Activated T-cell treated with anti-CD3 and anti-CD28 coated beads, Interleukin-2, amount 50 U/mL, for 24 hours (primary cell): ENCODE results near the gene CCDC167.

Experiments used
- DNase-seq: peaks from one replicate; pipeline ENCODE4 v3.0.0-alpha.2; 2020
- H3K27ac Mint-ChIP-seq: 2 replicates; pipeline ENCODE4 v1.8.0; 2020; ENCODE audit warnings: mild to moderate bottlenecking, mixed read lengths
- H3K27me3 Mint-ChIP-seq: 2 replicates; pipeline ENCODE4 v1.8.0; 2020; ENCODE audit warnings: mixed read lengths
- H3K36me3 Mint-ChIP-seq: 2 replicates; pipeline ENCODE4 v1.8.0; 2020; ENCODE audit warnings: low read depth, mixed read lengths
- H3K4me1 Mint-ChIP-seq: 2 replicates; pipeline ENCODE4 v1.8.0; 2020; ENCODE audit warnings: low read depth, mixed read lengths
- H3K4me3 Mint-ChIP-seq: 2 replicates; pipeline ENCODE4 v1.8.0; 2020; ENCODE audit warnings: mild to moderate bottlenecking, moderate library complexity, mixed read lengths
- H3K9me3 Mint-ChIP-seq: 2 replicates; pipeline ENCODE4 v1.8.0; 2020; ENCODE audit warnings: mixed read lengths

Gene CCDC167

DNA sequence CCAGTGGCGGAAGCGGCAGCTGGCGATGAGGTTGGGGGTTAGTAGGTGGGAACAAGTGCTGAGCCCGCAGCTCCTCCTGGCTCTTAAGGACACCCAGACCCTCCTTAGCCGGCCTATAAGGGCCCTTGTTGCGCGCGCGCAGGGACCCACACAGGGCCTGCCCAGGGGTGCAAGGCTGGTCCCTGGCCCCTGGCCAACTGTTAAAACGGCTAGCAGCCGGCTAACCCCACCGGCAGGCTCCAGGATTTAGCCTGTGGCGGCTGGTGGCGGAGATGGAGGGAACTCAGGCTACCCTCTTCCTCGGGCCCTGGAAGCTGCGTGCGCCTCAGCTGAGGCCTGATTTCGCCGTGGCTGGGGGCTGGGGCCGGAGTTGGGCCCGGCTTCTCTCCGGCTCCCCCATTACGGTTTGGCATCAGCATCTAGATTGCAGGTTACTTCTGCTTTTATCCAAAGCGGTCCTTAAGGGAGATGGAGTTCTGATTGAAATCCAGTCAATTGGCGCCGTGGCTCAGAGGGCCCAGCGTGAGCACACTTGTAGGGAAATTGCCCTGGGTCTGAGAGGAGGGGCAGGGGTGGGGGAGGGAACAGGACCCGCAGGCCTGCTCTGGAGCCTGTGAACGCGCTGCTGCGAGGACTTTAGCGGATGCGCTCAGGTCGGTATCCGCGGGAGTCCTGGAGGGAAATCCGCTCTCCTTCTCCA, 36.9 kb upstream of the CCDC167 start:
- H3K36me3 Mint-ChIP-seq = peaks cover 2% of the 10 kb centered on the region
- H3K27me3 Mint-ChIP-seq = no peaks in the 10 kb centered on the region
- H3K27ac Mint-ChIP-seq = no peak overlapping the region
- no peak overlapping the region for H3K4me3 Mint-ChIP-seq
- no peak for DNase-seq
- H3K9me3 Mint-ChIP-seq = no peaks in the 10 kb centered on the region
- H3K4me1 Mint-ChIP-seq = peaks cover 18% of the 10 kb centered on the region

DNA sequence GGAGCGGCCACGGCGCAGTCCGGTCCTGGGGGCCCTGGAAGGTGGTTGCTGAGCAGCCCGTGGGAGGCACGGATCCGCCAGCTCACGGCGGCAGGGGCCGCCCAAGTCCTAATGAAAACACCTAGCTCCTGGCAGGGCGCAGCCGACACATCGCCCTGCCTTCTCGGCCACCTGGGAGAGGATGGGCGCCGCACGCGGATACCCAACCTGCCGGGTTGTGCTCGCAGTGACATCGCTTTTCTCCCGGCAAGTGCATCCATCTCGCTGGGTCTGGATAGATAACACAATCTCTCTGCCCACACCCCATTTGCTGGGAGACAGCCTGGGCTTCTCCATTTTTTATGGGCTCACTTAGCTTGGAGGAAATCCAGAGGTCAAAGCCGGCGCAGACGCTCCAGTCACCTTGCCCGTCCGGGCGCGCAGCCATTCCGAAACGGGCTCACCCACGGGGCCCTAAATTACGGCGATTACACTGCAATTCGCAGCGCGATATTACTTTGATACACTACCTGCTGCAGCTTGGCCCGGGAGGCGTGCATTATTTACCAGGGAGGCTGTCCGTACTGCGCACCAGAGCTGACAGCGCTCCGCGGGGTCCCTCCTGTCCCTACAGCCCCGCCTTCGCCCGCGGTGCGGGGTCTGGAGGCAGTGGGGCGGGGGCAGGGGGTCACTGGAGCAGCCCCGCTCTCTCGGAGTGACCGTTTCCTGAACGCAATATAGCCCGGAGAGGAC, 36.2 kb upstream of the CCDC167 start:
- Mint-ChIP-seq H3K9me3 (no peaks in the 10 kb centered on the region), H3K27me3 (no peaks in the 10 kb centered on the region), H3K27ac (no peak overlapping the region), H3K36me3 (peaks cover 2% of the 10 kb centered on the region), H3K4me1 (peaks cover 18% of the 10 kb centered on the region), H3K4me3 (peak overlapping the region; percentile 70)
- DNase-seq = peak; percentile 56

DNA sequence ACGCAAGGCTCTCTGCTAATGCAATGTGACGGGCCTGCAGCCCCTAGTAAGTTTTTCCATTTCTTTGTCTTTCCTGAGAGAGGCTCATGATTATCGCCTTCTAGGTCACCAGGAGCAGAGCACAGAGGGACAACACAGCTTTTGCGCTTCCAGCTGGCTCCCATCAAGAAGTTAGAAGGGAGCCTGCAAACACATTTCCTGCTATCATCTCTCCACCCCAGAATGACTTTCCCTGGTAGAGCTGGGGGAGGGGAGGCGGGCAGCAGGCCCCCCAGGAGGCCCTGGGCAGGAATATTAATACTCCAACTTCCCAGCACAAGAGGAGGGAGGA, 35.7 kb upstream of the CCDC167 start:
- H3K27me3 Mint-ChIP-seq = no peaks in the 10 kb centered on the region
- H3K4me3 Mint-ChIP-seq = no peak overlapping the region

DNA sequence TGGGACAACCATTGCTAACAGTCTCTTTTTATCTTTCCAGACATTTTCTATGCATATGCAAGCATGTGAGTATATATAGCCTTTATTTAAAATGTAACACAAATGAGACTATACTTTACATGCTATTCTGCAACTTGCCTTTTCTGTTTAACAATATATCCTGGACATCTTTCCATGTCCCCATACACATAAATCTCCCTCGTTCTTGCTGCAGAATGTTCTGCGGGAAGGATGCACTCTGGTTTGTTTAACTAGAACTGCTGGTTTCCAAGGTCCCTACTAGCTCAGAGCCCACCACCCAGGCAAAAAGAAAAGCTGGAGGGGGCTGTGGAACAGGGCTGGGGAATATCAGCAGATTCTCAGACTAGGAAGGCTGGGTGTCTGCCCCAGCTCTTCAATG, 35.2 kb upstream of the CCDC167 start:
- H3K4me3 Mint-ChIP-seq = no peak overlapping the region
- no peaks in the 10 kb centered on the region for H3K27me3 Mint-ChIP-seq
- H3K27ac Mint-ChIP-seq = no peak overlapping the region
- H3K9me3 Mint-ChIP-seq = no peaks in the 10 kb centered on the region
- no peak for DNase-seq
- H3K36me3 Mint-ChIP-seq = peaks cover 2% of the 10 kb centered on the region
- peaks cover 13% of the 10 kb centered on the region for H3K4me1 Mint-ChIP-seq

More for the DNA sequence above, 35.7 kb upstream of the CCDC167 start:
- peaks cover 18% of the 10 kb centered on the region for H3K4me1 Mint-ChIP-seq
- peaks cover 2% of the 10 kb centered on the region for H3K36me3 Mint-ChIP-seq
- no peak overlapping the region for H3K27ac Mint-ChIP-seq
- no peak for DNase-seq
- H3K9me3 Mint-ChIP-seq = no peaks in the 10 kb centered on the region

GRCh38 chr6:37532122-37532521, 32.4 kb upstream of the CCDC167 start:
- no peaks in the 10 kb centered on the region for H3K9me3 Mint-ChIP-seq
- no peak for DNase-seq
- peaks cover 8% of the 10 kb centered on the region for H3K4me1 Mint-ChIP-seq
- peaks cover 2% of the 10 kb centered on the region for H3K36me3 Mint-ChIP-seq
- no peak overlapping the region for H3K27ac Mint-ChIP-seq
- H3K4me3 Mint-ChIP-seq = no peak overlapping the region
- H3K27me3 Mint-ChIP-seq = no peaks in the 10 kb centered on the region

DNA sequence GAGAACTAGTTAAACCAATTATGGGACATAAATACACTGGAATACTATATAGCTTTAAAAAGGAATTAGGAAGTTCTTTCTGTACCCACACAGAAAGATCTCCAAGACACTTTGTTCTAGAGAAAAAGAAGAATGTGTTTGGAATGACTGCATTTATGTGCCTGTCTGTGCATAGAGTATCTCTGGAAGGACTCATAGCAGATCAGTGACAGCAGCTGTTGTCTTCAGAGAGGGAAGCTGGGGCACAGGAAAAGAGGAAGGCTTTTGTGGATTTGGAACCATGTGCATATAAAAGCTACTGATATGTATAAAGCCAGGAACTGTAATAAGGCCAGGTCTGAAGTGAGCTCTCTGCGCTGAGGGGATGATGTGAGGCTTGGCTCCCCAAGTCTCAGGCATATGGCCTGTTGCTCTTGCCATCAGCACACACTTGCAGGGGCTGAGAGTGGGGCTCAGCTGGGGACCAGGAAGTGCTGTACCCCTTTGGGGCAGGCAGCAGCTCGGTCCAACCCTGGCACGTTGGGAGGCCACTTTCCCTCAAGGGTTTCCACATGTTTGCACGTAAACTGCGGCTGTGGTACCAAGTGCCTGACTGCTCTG, 31.8 kb upstream of the CCDC167 start:
- no peaks in the 10 kb centered on the region for H3K9me3 Mint-ChIP-seq
- H3K4me3 Mint-ChIP-seq = no peak overlapping the region
- no peak for DNase-seq
- H3K27me3 Mint-ChIP-seq = no peaks in the 10 kb centered on the region
- no peak overlapping the region for H3K27ac Mint-ChIP-seq
- H3K36me3 Mint-ChIP-seq = peaks cover 2% of the 10 kb centered on the region
- H3K4me1 Mint-ChIP-seq = peaks cover 9% of the 10 kb centered on the region

DNA sequence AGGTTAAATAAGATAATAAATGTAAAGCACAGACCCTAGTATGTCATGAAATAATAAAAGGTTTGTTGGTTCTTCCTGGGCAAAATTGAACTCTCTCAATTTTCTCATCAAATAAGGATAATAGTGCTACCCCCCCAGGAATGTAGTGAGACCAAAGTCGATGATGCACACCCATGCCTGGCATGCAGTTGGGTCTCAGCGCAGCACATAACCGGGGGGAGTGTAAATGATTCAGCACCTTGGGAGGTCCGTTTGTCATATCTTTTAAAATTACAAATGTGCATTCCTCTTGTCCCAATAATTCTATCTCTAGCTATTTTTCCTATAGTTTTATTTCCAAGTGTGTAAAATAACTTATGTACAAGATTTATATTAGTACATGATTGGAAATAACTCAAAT, 31.3 kb upstream of the CCDC167 start:
- peaks cover 2% of the 10 kb centered on the region for H3K36me3 Mint-ChIP-seq
- no peak overlapping the region for H3K4me3 Mint-ChIP-seq
- no peak overlapping the region for H3K27ac Mint-ChIP-seq
- H3K27me3 Mint-ChIP-seq = no peaks in the 10 kb centered on the region
- H3K9me3 Mint-ChIP-seq = no peaks in the 10 kb centered on the region
- peaks cover 10% of the 10 kb centered on the region for H3K4me1 Mint-ChIP-seq
- no peak for DNase-seq

DNA sequence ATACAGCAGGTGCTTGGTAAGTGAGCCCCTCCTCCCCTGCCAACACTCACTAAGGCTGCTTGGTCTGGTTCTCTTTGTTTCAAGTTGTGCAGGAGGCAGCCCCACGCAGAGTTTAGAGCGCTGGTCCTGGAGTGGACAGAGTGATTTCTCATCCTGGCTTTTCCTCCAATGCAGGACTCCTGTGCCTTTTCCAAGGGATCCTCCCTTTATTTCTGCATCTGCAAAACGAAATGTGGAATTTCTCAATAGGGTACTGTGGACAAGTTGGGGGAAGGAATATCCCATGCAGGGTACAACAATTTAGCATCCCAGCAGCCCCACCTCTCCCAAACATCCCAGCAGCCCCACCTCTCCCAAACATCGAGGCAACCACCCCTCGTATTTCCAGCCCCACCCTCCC, 30.6 kb upstream of the CCDC167 start:
- H3K4me1 Mint-ChIP-seq = peaks cover 9% of the 10 kb centered on the region
- no peak overlapping the region for H3K4me3 Mint-ChIP-seq
- no peak for DNase-seq
- peaks cover 2% of the 10 kb centered on the region for H3K36me3 Mint-ChIP-seq
- no peaks in the 10 kb centered on the region for H3K9me3 Mint-ChIP-seq
- no peak overlapping the region for H3K27ac Mint-ChIP-seq
- H3K27me3 Mint-ChIP-seq = no peaks in the 10 kb centered on the region

DNA sequence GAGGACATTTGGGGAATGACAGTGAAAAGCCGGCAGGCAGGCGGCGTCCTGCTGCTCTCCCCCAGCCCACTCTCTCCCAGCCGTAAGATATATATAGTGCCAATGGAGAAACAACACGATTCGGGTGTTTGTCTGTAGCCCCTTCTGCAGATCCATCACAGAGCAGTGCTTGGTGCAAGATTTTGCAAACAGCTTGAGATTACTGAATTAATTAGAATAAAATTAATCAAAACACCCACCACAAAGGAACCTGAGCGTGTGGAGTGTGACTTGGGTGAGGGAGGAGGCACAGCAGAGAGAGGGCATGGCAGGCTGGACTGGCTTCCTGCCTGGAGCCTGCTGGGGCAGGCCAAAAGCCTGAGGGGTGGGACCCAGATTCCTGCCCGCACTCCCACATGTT, 28.8 kb upstream of the CCDC167 start:
- Mint-ChIP-seq H3K4me1 (peaks cover 14% of the 10 kb centered on the region), H3K27ac (no peak overlapping the region)

GRCh38 chr6:37525460-37526357, 26.0 kb upstream of the CCDC167 start:
- H3K36me3 Mint-ChIP-seq = no peaks in the 10 kb centered on the region
- no peak for DNase-seq
- no peak overlapping the region for H3K27ac Mint-ChIP-seq
- no peak overlapping the region for H3K4me3 Mint-ChIP-seq
- no peaks in the 10 kb centered on the region for H3K9me3 Mint-ChIP-seq
- H3K4me1 Mint-ChIP-seq = peaks cover 33% of the 10 kb centered on the region
- H3K27me3 Mint-ChIP-seq = no peaks in the 10 kb centered on the region

More for the DNA sequence above, 28.8 kb upstream of the CCDC167 start:
- Mint-ChIP-seq H3K36me3 (no peaks in the 10 kb centered on the region), H3K4me3 (no peak overlapping the region), H3K27me3 (no peaks in the 10 kb centered on the region), H3K9me3 (no peaks in the 10 kb centered on the region)
- DNase-seq = no peak

- H3K9me3 Mint-ChIP-seq = no peaks in the 10 kb centered on the region
- H3K4me1 Mint-ChIP-seq = peaks cover 36% of the 10 kb centered on the region
- H3K36me3 Mint-ChIP-seq = no peaks in the 10 kb centered on the region
- no peak for DNase-seq
- no peaks in the 10 kb centered on the region for H3K27me3 Mint-ChIP-seq
- no peak overlapping the region for H3K27ac Mint-ChIP-seq
- H3K4me3 Mint-ChIP-seq = no peak overlapping the region
Observed at GRCh38 chr6:37524970-37525318, 25.3 kb upstream of the CCDC167 start.

DNA sequence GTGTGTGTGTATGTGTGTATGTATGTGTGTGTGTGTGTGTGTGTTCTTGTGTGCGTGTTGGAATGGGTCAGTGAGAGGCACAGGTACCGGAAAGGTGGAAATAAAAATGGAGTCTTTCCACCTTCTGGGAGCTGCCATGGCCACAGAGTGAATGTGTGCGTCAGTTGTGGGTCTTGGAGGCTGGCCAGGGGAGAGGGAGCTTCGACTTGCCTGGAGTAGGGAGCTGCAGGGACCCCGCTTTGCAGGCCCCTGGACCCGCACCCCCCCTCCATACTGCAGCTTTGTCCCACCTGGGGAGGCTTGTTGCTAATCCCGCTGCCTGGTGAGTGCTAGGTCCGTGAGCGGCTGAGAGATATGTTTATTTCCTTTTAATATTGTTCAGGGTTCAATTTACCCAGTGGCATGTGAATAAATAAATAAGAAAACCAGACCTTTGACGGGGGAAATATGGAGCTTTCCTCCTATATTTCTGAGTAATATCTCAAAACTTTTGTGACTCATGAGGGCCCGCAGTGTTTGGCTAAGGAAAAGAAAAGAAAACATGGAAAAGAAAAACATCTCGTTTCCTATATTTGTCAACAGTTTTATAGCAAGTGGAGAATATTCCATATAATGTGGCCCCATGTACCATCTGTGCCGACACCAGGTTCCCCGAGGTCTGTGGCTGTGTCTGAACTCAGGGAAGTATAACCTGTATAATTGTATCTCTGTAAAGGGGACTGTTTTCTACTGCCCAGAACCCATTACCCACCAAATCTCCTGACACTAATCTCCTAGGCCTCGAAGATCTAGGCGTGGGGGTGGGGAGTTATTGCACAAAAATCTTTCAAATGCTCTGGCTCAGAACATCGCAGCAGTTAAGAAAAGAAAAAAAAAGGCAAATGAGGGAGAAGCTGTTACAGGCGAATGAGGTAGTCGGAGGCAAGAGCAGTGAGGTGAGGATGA, 24.6 kb upstream of the CCDC167 start:
- Mint-ChIP-seq H3K4me3 (no peak overlapping the region), H3K9me3 (no peaks in the 10 kb centered on the region), H3K27me3 (no peaks in the 10 kb centered on the region), H3K4me1 (peaks cover 40% of the 10 kb centered on the region), H3K27ac (no peak overlapping the region), H3K36me3 (no peaks in the 10 kb centered on the region)
- no peak for DNase-seq

GRCh38 chr6:37523412-37523811, 23.7 kb upstream of the CCDC167 start:
- Mint-ChIP-seq H3K27ac (no peak overlapping the region), H3K36me3 (no peaks in the 10 kb centered on the region), H3K9me3 (no peaks in the 10 kb centered on the region), H3K27me3 (no peaks in the 10 kb centered on the region), H3K4me3 (no peak overlapping the region), H3K4me1 (peaks cover 48% of the 10 kb centered on the region)
- DNase-seq = no peak

DNA sequence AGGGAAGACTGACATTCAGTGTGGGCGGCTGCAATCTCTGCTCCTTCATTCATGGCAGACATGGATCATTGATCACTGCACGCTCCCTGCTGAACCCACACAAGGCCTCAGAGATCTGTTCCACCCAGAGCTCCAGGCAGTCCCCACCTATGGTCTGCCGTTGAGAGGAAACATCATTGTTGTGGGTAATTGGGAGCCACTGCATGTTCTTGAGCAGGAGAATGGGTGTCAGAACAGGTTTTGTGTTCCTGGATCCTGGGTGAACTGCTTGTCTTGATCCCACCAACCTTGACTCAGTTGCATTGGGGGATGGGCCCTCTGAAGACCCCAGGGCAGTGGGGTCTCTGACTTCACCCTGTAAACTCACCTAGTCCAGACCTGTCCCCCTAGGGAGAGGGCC, 23.1 kb upstream of the CCDC167 start:
- no peak overlapping the region for H3K4me3 Mint-ChIP-seq
- H3K36me3 Mint-ChIP-seq = no peaks in the 10 kb centered on the region
- H3K27me3 Mint-ChIP-seq = no peaks in the 10 kb centered on the region
- H3K27ac Mint-ChIP-seq = no peak overlapping the region
- no peak for DNase-seq
- H3K4me1 Mint-ChIP-seq = peaks cover 54% of the 10 kb centered on the region
- H3K9me3 Mint-ChIP-seq = no peaks in the 10 kb centered on the region
